ENCODE results near the gene YAE1. TPM values are rescaled to one million over a fixed set of nuclear protein-coding genes. Genes with fewer than 3 reads are reported as not detected.

The YAE1 gene
- total RNA-seq, 1 donor from 2014 or later = 15.9 TPM

Other genes starting within 250 kb of the YAE1 start
- 20.7 TPM for gene RALA, start 57.2 kb downstream of the YAE1 start, total RNA-seq

All from cardiac septum (tissue), 1 donor.